ENCODE measurements around the gene F2RL1. TPM values are rescaled to one million over a fixed set of nuclear protein-coding genes. Genes with fewer than 3 reads are reported as not detected.

F2RL1 gene
- total RNA-seq, 1 experiment from 2014 or later, result 23.0 TPM

- Histone ChIP-seq H3K27ac (ENCODE audit: insufficient read length, low read depth, low read length) (no peak overlapping the region), H3K9me3 (ENCODE audit: control insufficient read depth, low read depth, low read length) (no peaks in the 10 kb centered on the region)
Observed at GRCh38 chr5:76782444-76782843, 36.4 kb upstream of the F2RL1 start.

More at GRCh38 chr5:76782444-76782843, 36.4 kb upstream of the F2RL1 start:
- no peak overlapping the region for H4K8ac ChIP-seq (replicated peaks; ENCODE audit: insufficient read length, low read depth, low read length)
- H2BK120ac ChIP-seq (ENCODE audit: low read depth, low read length, poor library complexity, severe bottlenecking), result no peak overlapping the region
- no peak overlapping the region for H3K4me2 ChIP-seq (ENCODE audit: insufficient read depth, insufficient read length, low read length)
- no peak overlapping the region for H3K27ac Mint-ChIP-seq
- peaks cover 2% of the 10 kb centered on the region; the same call in 1 of the 2 replicates for H3K4me1 ChIP-seq (ENCODE audit: insufficient read depth, low read length)
- H3K79me2 ChIP-seq (ENCODE audit: insufficient read depth, low read length), result no peaks in the 10 kb centered on the region
- no CpG with 5 or more reads among the region's 3 CpGs for WGBS (ENCODE audit: extremely low coverage, insufficient read length, low lambda C conversion rate)
- no peaks in the 10 kb centered on the region for H3K23me2 ChIP-seq (ENCODE audit: insufficient read length, low read depth, low read length, poor library complexity, severe bottlenecking)
- no peak overlapping the region for H2BK20ac ChIP-seq (ENCODE audit: low read depth, low read length, poor library complexity, severe bottlenecking)
- H3K79me1 ChIP-seq (ENCODE audit: insufficient read depth, low read depth, low read length, poor library complexity, severe bottlenecking), result no peaks in the 10 kb centered on the region
- no peaks in the 10 kb centered on the region for H4K20me1 ChIP-seq (ENCODE audit: control insufficient read depth, insufficient read depth, insufficient read length)
- H3K18ac ChIP-seq (ENCODE audit: insufficient read length, low read depth, low read length), result no peak overlapping the region
- no peak overlapping the region for H4K5ac ChIP-seq (ENCODE audit: insufficient read length, low read depth, low read length)
- H2BK5ac ChIP-seq (ENCODE audit: insufficient read length, low read length), result no peak overlapping the region
- H2AK5ac ChIP-seq (ENCODE audit: insufficient read length, low read length), result no peak overlapping the region
- no peaks in the 10 kb centered on the region for H3K27me3 Mint-ChIP-seq (ENCODE audit: low read depth)
- H2BK12ac ChIP-seq (ENCODE audit: insufficient read length, low read depth, low read length), result no peak overlapping the region
- H3K56ac ChIP-seq (ENCODE audit: insufficient read length, low read depth, low read length), result no peak overlapping the region
- no peak overlapping the region for H3K4ac ChIP-seq (ENCODE audit: low read depth, low read length)
- no peak overlapping the region for H3K23ac ChIP-seq (ENCODE audit: insufficient read length, low read depth, low read length)
- no peak overlapping the region for H3T11ph ChIP-seq (ENCODE audit: low read length)
- TF ChIP-seq, protein P1, sequence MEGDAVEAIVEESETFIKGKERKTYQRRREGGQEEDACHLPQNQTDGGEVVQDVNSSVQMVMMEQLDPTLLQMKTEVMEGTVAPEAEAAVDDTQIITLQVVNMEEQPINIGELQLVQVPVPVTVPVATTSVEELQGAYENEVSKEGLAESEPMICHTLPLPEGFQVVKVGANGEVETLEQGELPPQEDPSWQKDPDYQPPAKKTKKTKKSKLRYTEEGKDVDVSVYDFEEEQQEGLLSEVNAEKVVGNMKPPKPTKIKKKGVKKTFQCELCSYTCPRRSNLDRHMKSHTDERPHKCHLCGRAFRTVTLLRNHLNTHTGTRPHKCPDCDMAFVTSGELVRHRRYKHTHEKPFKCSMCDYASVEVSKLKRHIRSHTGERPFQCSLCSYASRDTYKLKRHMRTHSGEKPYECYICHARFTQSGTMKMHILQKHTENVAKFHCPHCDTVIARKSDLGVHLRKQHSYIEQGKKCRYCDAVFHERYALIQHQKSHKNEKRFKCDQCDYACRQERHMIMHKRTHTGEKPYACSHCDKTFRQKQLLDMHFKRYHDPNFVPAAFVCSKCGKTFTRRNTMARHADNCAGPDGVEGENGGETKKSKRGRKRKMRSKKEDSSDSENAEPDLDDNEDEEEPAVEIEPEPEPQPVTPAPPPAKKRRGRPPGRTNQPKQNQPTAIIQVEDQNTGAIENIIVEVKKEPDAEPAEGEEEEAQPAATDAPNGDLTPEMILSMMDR (conservative IDR thresholded peaks at IDR 0.05), result no peak
- H2BK15ac ChIP-seq (ENCODE audit: low read depth, low read length), result no peak overlapping the region
- H3K9ac ChIP-seq (ENCODE audit: extremely low read depth, insufficient read length, low read length), result no peak overlapping the region
- no peak overlapping the region for H3K14ac ChIP-seq (ENCODE audit: insufficient read depth, low read length)
- no peak overlapping the region for H2AFZ ChIP-seq (ENCODE audit: low read length)
- H4K91ac ChIP-seq (ENCODE audit: insufficient read length, low read depth, low read length), result no peak overlapping the region
- H3K4me3 Mint-ChIP-seq, result no peak overlapping the region
- H3K27me3 ChIP-seq (ENCODE audit: insufficient read depth, low read length), result no peaks in the 10 kb centered on the region
- peaks cover 44 to 45% of the 10 kb centered on the region in 2 experiments for H3K4me1 Mint-ChIP-seq
- H3K36me3 Mint-ChIP-seq (ENCODE audit: insufficient read depth in 1 of 3, low read depth in 3 of 3), result no peaks in the 10 kb centered on the region; a peak in 2 of 7 replicates
- DNase-seq, result no peak
- peaks cover 0 to 3% of the 10 kb centered on the region in 2 experiments; a peak in 1 of 5 replicates for H3K9me3 Mint-ChIP-seq
